ENCODE measurements around the gene C10orf67.

DNA sequence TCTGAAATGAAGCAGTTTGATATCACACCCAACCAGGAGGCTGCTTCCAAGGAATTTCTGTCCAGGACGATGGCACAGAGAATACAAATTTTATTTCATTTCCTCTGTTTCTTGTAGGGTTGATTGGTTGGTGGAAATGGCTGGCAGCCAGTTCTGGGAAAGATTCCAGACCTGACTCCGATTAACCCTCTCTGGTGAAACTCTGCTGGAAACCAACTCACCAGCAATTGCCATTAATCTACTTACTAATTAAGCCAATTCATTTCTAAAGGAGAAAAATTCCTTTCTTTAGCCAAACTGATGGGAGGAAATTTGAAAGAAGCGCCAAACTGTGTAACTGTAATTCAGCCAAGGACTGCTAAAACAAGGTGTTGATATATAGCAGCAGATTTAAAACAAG lies 141.8 kb downstream of the C10orf67 start:
- TF ChIP-seq, protein P1, sequence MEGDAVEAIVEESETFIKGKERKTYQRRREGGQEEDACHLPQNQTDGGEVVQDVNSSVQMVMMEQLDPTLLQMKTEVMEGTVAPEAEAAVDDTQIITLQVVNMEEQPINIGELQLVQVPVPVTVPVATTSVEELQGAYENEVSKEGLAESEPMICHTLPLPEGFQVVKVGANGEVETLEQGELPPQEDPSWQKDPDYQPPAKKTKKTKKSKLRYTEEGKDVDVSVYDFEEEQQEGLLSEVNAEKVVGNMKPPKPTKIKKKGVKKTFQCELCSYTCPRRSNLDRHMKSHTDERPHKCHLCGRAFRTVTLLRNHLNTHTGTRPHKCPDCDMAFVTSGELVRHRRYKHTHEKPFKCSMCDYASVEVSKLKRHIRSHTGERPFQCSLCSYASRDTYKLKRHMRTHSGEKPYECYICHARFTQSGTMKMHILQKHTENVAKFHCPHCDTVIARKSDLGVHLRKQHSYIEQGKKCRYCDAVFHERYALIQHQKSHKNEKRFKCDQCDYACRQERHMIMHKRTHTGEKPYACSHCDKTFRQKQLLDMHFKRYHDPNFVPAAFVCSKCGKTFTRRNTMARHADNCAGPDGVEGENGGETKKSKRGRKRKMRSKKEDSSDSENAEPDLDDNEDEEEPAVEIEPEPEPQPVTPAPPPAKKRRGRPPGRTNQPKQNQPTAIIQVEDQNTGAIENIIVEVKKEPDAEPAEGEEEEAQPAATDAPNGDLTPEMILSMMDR (IDR thresholded peaks at IDR 0.05): no peak
- no peak for TF ChIP-seq POLR2A (IDR thresholded peaks at IDR 0.05)
